ENCODE results near the gene CDC42BPG. TPM values are rescaled to one million over a fixed set of nuclear protein-coding genes. Genes with fewer than 3 reads are reported as not detected.

The CDC42BPG gene
- total RNA-seq, 1 experiment from 2014 or later: 30.1 TPM

DNA sequence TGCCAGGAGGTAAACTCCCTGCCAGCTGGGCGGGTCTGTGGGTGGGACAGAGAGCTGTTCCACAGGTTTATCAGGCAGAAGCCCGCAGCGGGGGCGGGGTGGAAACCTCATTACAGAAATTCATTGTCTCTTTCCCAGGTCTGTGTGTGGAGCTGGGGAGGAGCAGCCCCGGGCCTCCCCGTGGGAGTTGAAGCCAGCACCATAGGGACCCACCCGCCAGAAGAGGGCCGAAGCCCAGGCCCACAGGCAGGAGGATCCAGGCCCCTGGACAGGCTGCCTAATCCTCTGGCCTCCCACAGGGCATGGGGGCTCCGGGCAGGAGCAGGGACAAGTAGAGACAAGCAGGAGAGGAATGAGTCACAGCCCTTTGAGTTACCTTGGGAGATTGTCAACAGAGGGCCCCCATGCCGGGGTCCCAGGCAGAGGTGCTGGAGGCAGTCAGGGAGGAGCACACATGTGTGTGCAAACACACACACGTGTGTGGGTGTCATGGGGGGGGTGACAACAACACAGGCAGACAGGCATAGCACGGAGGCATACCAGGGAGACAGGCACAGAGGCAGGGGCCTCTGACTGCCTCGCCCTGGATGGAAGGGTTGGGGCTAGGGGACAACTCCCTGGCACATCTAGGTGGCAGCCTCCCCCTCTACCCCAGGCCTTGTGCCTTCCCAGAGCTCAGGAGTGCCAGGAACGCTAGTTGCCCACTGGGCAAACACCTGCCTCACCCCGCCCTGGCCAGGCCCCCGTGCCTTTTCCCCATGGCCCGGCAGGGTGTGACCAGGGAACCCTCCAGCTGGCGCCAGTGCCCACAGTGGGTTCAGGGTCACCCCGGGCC is 1.4 kb downstream of the CDC42BPG start:
- H2AFZ ChIP-seq (ENCODE audit: low read depth, low read length, poor library complexity, severe bottlenecking): no peak overlapping the region

More for the DNA sequence above, 1.4 kb downstream of the CDC42BPG start:
- peaks cover 2 to 5% of the 10 kb centered on the region in 2 experiments; a peak in 3 of 4 replicates for H3K36me3 ChIP-seq (ENCODE audit: control insufficient read depth in 1 of 2, insufficient read depth in 2 of 2, low read length in 2 of 2)
- ChIA-PET CTCF (interaction anchor here (1.4 to 2.0 kb wide), 6 partner anchors 8 to 275 kb away, joined by 3 to 9 read pairs (median 5); partner anchors contain the start of genes BATF2 and ZNHIT2), POLR2A (no interaction called here), RAD21 (ENCODE audit: low non-redundant PET in 1 of 2, low total read pairs in 2 of 2, uncharacterized antibody in 2 of 2, unreplicated experiment in 2 of 2) (no interaction called here)
- DNase-seq (ENCODE audit: low read depth, low spot score) (no peak), ATAC-seq (peak; percentile 37)
- TF ChIP-seq, protein P1, sequence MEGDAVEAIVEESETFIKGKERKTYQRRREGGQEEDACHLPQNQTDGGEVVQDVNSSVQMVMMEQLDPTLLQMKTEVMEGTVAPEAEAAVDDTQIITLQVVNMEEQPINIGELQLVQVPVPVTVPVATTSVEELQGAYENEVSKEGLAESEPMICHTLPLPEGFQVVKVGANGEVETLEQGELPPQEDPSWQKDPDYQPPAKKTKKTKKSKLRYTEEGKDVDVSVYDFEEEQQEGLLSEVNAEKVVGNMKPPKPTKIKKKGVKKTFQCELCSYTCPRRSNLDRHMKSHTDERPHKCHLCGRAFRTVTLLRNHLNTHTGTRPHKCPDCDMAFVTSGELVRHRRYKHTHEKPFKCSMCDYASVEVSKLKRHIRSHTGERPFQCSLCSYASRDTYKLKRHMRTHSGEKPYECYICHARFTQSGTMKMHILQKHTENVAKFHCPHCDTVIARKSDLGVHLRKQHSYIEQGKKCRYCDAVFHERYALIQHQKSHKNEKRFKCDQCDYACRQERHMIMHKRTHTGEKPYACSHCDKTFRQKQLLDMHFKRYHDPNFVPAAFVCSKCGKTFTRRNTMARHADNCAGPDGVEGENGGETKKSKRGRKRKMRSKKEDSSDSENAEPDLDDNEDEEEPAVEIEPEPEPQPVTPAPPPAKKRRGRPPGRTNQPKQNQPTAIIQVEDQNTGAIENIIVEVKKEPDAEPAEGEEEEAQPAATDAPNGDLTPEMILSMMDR (IDR thresholded peaks at IDR 0.05 in 2 of 3, conservative IDR thresholded peaks at IDR 0.05 in 1 of 3; ENCODE audit: borderline replicate concordance in 1 of 3, insufficient read depth in 1 of 3, low read depth in 2 of 3, low read length in 2 of 3): no peak
- TF ChIP-seq, protein P2, sequence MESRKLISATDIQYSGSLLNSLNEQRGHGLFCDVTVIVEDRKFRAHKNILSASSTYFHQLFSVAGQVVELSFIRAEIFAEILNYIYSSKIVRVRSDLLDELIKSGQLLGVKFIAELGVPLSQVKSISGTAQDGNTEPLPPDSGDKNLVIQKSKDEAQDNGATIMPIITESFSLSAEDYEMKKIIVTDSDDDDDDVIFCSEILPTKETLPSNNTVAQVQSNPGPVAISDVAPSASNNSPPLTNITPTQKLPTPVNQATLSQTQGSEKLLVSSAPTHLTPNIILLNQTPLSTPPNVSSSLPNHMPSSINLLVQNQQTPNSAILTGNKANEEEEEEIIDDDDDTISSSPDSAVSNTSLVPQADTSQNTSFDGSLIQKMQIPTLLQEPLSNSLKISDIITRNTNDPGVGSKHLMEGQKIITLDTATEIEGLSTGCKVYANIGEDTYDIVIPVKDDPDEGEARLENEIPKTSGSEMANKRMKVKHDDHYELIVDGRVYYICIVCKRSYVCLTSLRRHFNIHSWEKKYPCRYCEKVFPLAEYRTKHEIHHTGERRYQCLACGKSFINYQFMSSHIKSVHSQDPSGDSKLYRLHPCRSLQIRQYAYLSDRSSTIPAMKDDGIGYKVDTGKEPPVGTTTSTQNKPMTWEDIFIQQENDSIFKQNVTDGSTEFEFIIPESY (IDR thresholded peaks at IDR 0.05; ENCODE audit: extremely low read depth, insufficient replicate concordance, low read length): peak; percentile 30
- TF ChIP-seq FOSL1 (IDR thresholded peaks at IDR 0.05; ENCODE audit: low read depth): no peak
- peak; percentile 21 for TF ChIP-seq POLR2AphosphoS5 (IDR thresholded peaks at IDR 0.05; ENCODE audit: low read depth, low read length)
- TF ChIP-seq TCF7L2 (IDR thresholded peaks at IDR 0.05; ENCODE audit: borderline replicate concordance, extremely low read depth, insufficient read depth, insufficient read length): peak; percentile 48
- TF ChIP-seq YY1 (IDR thresholded peaks at IDR 0.05; ENCODE audit: extremely low read depth, insufficient replicate concordance, low read depth, low read length): no peak
- no peaks in the 10 kb centered on the region for H3K27me3 ChIP-seq (ENCODE audit: insufficient read depth, low read length)
- H3K27ac ChIP-seq (ENCODE audit: low read depth, low read length): peak overlapping the region; percentile 97
- peak overlapping the region; percentile 100 for H3K4me2 ChIP-seq (ENCODE audit: low read length)
- peaks cover 22% of the 10 kb centered on the region for H3K79me2 ChIP-seq (ENCODE audit: insufficient read depth, low read length)
- intact Hi-C loops (cut with micrococcal nuclease): loop anchor here (5.0 to 10.0 kb wide), 2 partner anchors 56 to 412 kb away; no protein-coding TSS in a partner anchor
- peak overlapping the region; percentile 87 for H3K9ac ChIP-seq (ENCODE audit: low read length)
- H3K4me3 ChIP-seq (replicated peaks in 1 of 2; ENCODE audit: low read depth in 1 of 2, low read length in 2 of 2): peak overlapping the region; percentile 60 to 95
- no peaks in the 10 kb centered on the region for H3K9me2 ChIP-seq (ENCODE audit: insufficient read depth)
- no peaks in the 10 kb centered on the region for H3K9me3 ChIP-seq (ENCODE audit: control insufficient read depth in 1 of 2, insufficient read depth in 1 of 2, low read depth in 1 of 2, low read length in 2 of 2)
- H3K4me1 ChIP-seq (ENCODE audit: control insufficient read depth in 1 of 2, insufficient read depth in 2 of 2, low read length in 2 of 2): peaks cover 41 to 59% of the 10 kb centered on the region in 2 experiments
- BruUV-seq (replicated peaks): no TSS peak
- no peaks in the 10 kb centered on the region for H4K20me1 ChIP-seq (ENCODE audit: insufficient read depth)
